GM18499 (cell line): Measurements from ENCODE around the gene COTL1.
A peak's percentile ranks its signal among the peaks of the same experiment; 100 is the strongest.

Source experiments
- ATAC-seq: cut with Tn5 transposase; IDR thresholded peaks from one replicate; pipeline ENCODE4 v1.9.1; 2021; ENCODE audit warnings: moderate number of reproducible peaks; ENCODE audit not compliant: insufficient read depth, unreplicated experiment

Gene COTL1

DNA sequence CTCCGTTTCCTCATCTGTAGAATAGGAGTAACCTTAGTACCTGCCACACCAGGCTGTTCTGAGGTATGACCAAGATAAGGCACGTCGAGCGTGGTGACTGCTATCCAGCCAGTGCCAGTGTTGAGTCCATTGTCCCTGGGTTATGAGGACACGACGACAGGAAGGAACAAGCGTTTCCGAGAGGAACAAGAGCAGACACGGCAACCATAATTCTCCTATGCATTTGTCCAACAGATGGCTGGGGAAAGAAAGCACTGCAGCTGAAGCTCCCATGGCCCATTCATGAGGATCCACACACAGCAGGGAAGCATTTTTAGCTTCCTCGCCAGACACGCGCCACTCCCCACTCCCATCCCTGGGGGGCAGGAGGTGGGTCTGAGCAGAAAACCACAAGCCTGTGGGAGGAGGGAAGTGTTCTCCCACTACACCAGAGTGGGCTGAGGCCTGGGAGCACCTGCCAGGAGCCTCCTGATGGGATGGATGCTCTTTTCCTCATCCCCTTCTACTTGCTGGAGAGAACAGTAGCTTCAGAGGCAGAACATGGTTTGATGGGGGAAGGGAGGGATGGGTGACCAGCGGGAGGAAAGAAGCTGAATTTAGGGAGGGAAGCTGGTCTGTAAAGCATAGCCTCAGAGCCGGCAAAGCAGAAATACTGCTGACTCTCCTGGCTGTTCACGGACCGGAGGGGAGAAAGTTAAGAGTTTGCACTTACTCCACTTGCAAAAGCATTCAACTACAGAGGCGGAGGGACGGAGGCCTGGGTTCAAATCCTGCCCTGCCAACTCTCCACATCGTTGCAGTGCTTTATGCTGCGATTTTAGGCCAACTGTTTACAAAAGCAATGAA, 2.7 kb downstream of the COTL1 start:
- ATAC-seq, result no peak

DNA sequence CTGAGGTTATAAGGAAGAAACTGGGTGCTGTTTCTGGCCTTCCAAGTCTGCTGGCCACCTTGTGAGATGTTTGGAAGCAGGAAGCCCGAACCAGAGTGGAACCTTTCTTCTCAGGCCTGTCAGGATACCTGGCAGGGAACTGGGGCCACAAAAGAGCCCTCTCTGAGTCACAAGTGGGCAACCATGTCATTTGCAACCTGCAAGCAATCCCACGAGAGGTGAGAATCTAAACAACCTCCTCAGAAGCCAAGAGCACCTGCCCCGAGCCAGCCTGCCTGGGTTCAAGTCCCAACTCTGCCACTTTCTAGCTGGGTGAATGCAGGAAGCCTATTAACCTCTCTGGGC, 3.3 kb downstream of the COTL1 start:
- no peak for ATAC-seq

DNA sequence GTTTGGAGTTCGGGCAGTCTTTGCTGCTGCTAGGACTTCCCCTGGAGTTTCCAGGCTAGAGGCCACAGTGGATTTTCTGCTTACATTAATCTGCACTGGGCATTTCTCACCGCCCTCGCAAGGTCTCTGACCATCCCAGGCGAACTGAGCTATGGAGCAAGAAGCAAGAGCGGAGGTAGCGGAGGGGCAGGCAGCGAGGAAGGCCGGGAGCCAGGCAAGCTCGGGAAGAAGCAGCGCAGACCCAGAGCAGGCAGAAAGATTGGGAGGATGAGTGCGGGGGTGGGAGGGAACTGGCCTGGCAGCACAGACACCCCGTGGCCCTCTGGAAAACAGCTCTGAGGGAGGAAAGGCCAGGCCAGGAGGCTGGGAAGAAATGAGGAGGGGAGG, 3.8 kb downstream of the COTL1 start:
- ATAC-seq, result no peak

DNA sequence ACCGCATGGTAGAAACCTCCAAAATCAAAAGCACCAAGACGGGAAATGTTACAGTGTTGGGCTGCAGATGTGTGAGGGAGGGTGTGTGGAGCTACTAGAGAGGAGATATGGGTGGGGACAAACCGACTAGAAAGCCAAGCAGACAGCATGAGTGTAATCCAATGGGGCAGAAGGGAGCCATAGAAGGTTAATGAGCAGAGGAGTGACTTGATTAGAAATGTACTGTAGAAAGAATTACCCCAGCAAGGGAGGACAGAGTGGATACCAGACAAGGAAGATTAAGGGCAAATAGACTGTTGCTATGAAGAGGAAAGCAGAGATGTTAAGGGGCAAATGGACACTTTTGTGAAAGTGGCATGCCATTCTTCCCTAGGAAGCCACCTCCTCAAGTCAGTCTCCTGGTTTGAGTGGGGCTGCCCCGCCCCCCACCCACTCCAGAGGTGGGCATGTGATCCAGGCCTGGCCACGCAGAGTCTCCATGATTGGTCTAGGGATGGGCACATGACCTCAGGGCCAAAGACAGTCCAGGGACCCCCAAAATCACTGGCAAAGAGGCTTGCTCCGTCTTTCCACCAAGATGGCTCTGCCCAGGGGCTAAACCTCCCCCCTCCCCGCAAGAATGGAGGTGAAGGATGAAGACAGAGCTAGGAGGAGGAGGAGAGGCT, 4.3 kb downstream of the COTL1 start:
- no peak for ATAC-seq

DNA sequence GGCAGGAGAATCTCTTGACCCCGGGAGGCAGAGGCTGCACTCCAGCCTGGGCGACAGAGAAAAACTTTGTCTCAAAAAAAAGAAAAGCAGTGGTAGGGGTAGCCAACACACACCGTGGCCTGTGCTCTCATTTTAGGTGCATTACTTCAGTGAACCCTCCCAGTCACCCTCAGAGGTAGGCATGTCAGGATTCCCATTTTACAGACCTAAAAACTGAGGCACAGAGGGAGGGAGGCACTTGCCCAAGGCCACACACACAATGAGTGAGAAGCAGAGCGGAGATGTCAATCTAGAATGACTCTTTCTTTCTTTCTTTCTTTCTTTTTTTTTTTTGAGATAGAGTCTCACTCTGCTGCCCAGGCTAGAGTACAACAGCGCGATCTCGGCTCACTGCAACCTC, 5.2 kb downstream of the COTL1 start:
- ATAC-seq, result no peak

DNA sequence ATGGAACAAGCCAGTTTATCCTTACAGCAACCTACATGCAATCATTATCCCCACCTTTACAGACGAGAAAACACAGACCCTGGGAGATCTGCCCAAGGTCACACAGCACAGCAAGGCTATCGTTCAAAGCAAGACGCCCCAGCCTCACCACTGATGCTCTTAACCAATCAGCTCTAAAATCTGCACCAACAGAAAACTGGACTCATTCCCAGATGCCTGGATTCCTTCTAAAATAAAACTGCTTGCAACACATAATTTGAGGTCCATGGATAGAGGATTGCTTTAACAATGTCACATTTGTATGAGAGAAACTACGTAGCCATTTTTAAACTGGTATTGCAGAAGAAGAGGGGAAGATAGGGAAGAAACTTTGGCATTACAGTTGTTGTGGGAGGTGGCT, 6.8 kb downstream of the COTL1 start:
- no peak for ATAC-seq

DNA sequence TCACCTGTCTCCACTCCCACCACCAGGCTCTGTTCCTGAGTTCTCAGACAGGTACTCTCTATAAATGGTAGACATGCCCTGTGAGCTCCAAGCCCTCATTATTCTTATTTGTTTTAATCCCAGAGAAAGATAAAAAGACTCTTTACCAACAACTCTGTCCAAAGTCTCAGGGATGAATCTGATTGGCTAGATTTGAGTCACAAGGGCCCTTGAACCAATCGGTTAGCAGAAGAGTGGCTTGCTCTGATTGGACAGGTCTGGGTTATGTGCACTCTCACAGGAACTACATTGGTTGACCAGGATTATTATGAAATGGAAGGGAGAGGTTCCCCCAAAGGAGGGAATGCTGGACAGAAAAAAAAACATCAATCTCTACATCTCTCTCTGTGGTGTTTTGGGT, 7.5 kb downstream of the COTL1 start:
- no peak for ATAC-seq

DNA sequence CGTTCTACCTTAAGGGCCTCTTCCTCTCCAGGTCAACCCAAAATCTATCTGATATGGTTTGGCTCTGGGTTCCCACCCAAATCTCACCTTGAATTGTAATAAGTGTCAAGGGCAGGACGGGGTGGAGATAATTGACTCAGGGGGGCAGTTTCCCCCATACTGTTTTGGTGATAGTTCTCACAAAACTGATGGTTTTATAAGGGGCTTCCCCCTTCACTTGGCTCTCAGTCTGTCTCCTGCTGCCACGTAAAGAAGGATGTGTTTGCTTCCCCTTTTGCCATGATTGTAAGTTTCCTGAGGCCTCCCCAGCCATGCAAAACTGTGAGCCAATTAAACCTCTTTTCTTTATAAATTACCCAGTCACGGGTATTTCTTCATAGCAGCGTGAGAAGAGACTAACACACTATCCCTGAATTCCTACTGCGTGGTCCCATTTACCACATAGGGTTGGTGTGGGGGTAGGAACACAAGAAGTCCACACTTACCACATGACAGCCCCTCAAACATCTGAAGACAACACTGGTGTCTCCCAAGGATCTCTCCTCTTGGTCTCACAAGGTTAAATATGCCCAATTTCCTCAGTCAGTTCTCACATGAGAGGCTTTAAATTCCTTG, 8.2 kb downstream of the COTL1 start:
- ATAC-seq, result no peak

DNA sequence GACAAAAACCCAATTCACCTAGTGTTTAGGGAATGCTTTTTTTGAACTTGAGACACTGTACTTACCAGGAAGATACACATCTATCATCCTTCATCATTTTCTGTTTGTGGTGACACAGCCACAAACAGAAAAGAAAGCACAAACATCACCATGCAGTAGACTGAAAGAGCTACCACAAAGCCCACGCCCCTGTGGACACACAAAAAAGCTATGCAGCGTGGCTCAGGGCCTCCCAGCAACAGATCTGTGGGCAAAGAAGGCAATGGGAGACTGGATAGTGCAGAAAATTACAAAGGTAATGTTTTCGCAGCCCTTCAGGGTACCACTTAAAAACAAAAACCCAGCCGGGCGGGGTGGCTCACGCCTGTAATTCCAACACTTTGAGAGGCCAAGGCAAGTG, 9.6 kb downstream of the COTL1 start:
- no peak for ATAC-seq

DNA sequence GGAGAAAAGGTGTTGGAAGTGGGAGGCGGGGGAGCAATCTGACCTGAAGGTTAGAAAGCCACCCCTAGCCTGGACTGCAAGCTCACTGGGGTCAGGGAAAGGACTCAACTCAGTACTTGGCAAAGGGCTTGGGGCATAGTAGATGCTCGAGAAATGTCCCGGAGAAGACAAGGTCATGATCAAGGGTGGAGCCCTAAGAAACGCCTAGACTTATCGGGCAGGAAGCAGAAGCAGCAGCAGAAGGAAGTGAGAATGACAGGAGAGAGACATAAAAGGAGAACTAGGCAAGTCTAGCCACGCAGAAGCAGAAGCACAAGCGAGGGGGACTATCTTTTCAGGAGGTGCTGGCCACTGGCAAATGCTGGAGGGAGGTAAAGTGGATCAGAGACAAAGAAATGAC, 10.2 kb downstream of the COTL1 start:
- ATAC-seq, result no peak

DNA sequence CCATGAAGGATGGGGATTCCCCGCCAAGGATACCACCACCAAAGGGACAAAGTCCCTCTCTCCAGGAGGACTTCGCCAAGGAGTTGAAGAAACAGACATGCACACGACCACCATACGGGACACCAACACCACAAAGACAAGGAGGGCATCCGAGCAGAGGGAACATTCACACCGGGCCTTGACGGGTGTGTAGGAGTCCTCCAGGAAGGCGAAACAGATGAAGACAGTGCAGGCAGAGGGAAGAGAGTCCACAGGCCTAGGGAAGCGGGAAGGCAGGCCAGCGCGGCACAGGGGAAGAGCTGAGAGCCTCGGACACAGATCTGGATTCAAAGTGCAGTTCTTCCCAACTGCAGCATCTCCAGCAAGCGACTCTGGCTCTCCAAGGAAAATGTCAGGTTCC, 10.8 kb downstream of the COTL1 start:
- no peak for ATAC-seq

DNA sequence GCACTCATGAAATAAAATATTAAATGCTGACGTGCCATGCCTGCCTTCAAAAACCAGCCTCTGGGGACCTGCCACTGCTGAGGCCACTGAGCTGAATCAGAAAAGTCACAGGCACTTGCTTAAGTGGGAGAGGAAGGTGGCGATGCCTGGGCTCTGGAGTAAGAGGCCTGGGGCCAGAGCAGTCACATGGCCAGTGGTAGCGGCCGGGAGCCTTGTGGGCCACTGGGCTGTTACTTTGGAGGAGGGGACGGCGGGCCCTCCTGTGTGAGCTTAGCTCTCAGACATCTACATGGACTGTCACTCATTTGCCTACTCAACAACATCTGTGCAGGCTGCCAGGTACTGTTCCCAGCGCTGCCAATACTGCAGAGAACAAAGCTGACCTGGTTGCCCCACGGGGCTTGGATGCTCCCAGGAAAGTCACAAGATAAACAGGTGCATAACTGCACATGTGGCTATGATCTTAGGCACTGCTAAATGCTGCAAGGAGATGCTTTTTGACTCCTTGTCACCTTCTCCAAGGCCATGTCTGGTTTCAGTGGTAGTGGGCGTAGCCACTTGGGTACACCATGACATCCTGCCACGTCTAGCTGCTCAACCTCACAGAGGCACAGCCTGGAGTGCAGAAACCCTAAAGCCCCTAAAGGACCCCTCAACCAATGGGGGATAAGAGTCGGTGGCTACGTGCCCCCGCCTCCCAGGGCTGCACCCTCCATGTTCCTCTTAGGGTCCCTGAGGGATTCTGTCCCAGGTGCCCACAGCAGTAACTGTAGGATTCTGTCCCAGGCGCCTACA, 11.6 kb downstream of the COTL1 start:
- no peak for ATAC-seq

DNA sequence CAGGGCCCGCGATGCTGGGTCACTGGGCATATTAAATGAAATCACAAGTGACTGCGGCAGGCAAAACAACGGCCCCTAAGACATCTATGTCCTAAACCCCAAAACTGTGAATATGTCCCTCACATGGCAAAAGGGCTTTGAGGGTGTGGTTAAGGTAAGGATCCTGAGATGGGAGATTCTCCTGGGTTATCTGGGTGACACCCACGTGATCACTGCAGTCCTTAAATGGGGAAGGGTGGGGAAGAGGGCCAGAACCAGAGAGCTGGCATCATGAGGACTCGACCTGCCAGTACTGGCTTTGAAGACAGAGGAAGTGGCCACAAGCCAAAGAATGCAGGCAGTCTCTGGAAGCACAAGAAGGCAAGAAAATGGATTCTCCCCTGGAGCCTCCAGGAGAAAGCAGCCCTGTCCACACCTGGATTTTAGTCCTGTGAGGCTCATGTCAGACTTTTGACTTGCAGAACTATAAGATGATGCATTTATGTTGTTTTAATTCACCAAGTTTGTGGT, 12.5 kb downstream of the COTL1 start:
- ATAC-seq, result no peak

DNA sequence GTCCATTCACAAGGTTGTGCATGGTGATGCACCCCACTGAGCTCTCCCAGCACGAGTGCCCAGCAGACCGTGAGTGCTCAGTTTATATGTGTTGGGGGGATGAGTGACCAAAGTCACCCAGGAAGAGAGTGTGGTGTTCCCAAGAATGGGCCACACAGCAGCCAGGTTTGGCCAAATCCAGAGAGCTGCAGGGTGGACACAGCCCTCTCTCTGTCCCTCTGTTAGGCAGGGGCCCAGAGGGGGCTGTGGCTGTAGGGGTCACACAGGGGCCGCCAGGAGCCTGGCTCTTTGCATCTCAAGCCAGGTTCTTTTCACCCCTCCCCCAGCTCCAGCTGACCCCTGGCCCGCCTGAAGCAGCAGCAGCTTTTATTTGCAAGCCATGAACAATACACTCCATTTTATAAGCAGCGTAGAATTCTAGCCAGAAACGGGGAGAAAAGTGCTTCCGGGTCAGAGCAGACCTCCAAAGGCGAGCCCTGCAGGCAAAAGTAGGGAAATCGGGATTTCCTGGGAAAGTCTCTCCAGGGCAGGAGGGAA, 13.3 kb downstream of the COTL1 start:
- no peak for ATAC-seq

DNA sequence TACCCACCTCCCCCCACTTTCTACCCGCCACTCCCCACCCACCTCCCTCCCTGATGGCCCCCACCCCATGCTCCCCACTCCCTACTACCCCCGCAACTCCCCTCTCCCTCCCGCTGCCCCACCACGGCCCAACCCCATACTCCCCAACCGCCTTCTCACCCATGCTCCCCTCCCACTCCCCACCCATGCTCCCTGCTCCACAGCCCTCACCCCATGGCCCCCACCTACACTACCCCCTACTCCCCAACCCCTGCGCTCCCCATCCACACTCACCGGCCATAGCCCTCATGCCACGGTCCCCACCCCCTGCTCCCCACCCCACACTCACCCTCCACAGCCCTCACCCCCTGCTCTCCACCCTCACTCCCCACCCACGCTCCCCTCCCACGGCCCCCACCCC, 13.9 kb downstream of the COTL1 start:
- no peak for ATAC-seq

DNA sequence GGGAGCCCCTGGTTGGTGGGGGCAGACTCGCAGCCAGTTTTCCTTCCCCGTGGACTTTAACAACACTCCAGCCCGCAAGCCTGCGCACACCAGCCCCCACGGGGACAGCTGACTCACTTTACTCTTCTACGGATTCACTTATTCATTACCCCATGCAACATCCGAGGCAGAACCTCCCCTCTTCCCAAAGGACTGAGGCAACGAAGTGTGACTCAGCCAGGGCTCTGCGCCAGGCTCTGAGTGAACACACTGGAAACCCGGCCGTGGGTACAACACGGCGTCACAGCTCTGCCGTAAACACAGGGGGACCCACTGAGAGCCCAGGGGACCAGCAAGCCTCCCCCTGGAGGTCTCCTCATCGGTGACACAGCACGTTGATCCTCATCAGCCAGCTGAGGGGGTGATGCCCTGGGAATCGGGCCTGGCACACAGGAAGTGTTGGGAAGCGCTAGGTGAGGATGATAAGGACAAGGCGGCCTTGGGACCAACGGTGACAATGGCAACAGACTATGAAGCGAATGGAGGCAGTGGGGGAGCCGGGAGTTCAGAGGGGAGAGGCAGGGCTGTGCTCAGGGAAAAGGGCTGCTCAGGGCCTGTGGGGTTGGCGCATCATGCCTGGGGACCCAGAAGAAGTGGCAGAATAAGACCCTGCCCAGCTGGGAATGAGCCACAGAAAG, 14.6 kb downstream of the COTL1 start:
- no peak for ATAC-seq

DNA sequence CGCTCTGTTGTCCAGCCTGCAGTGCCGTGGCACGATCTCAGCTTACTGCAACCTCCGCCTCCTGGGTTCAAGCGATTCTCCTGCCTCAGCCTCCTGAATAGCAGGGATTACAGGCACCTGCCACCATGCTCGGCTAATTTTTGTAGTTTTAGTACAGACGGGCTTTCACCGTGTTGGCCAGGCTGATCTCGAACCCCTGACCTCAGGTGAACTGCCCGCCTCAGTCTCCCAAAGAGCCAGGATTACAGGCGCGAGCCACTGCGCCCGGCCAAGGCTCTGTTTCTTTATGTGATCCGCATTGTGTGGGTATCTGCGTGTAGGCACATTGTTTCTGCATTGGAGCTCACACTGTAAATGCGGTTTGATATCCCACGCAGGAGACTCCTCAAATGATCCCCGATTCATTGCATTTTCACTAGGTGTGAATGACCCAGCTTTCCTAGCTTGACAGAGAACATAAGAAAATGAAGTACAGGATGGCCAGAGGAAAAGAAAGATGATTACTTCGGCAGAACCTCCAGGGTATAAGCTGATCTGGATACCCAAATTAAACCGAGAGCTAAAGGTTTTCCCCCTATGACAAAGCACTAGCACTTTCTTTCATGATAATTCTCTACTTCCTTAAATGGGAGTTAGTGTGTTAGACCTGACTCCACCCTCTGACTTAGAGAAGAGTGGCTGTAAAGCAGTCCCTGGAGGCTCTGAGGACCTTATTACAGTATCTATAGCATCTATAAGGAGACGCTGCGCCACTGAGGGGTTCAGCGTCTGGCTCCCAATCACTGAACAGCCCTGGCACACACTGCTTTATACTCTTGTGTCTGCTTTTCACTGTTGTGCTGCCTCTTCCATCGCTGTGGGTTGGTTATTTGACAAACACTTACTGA, 17.3 kb downstream of the COTL1 start:
- ATAC-seq, result peak; percentile 56

DNA sequence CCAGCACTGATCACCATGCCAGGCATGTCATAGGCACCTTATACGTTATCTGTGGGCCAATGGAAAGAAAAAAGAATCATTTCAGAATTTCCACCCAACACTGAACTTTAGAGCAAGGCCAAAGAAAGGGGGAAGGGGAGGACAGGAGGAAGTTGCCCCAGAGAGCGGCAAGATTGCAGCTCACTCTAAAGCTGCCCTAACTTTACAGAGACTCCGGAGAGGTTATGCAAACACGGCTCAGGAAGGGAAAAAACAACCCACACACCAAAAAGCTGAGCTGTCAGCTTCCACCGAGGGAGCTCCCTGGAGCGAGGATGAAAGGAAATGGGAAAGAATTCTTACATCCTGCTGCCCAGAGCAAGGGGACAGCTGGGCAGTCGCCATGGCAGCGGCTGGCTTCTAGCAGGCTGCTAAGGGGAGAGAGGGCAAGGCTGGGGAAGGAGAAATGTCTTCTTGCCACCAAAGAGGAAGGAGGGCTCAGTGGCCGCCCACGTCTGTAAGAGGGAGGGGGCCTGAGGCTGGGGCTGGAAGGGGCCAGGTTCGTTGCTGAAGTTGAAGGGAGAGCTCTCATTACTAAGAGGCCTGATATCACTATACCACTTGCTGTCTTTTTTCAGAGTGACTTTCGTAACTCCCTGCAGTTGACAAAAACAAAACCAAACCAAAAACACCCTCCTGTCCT, 18.2 kb downstream of the COTL1 start:
- ATAC-seq, result no peak
